Measurements from ENCODE around the gene CCL7.

Gene CCL7

DNA sequence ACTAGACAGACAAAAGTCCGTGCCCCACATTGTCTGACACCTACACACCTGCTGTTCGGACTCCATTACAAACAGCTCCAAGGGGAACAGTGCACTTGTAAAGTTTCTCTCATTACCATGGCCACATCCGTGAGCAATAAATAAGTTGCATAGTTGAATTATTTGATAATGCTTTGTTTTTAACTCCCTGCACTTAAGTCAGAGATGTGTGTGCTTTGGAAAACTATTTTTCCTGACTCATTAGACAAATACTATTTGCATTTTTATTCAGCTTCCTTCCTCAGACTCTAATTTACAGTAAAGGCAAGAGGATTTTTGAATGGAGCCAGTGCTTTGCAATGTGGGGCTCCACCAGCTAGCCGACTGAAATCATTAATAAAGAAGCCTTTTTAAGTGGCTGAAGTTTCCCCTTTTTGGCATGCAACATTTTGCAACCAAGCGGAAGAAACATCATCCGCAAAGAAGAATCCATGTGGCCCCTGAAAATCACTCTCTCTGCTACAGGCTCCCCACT, 21.5 kb upstream of the CCL7 start:
- no peak for DNase-seq

- no peak for DNase-seq
These were observed 21.0 kb upstream of the CCL7 start for GRCh38 chr17:34249061-34249460.

GRCh38 chr17:34249478-34249877, 20.5 kb upstream of the CCL7 start:
- DNase-seq = no peak

GRCh38 chr17:34251186-34251585, 18.8 kb upstream of the CCL7 start:
- DNase-seq = no peak

DNA sequence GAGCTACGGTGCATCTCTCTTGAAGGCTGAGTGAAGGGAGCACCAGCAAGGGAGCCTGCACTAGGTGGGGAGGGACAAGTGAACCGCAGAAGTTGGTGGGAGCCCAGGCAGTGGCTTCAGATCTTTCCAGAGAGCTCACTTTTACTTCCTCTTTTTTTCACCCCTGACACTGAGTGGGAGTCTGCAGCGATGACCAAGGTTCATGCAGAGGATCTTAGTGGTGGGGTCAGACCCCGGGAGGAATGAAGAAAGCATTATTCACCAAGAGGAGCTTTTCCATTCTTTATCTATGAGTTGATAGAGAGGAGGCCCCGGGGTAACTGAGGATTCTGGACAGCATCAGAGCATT, 18.0 kb upstream of the CCL7 start:
- no peak for DNase-seq

GRCh38 chr17:34252444-34253138, 17.4 kb upstream of the CCL7 start:
- peak; percentile 94 for DNase-seq

GRCh38 chr17:34253139-34253525, 16.9 kb upstream of the CCL7 start:
- no peak for DNase-seq

DNA sequence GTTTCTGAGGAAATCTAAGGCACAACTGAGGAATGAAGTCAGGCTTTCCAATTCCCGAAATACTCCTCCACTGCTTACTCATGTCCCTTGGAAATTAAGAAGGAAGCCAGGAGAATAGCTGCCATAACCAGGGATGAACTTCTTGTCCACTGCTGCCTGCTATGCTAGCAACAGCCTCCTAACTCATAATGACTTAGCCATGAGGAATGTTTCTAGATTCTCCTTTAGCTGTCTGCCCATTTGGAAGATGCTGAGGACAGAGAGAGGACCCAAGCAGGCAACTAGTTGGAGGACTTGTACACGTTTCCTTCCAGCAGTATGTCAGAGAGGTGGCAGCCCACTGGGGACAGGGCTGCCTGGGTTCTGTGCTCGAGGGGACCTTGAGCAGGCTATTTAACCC, 15.9 kb upstream of the CCL7 start:
- DNase-seq = no peak

DNA sequence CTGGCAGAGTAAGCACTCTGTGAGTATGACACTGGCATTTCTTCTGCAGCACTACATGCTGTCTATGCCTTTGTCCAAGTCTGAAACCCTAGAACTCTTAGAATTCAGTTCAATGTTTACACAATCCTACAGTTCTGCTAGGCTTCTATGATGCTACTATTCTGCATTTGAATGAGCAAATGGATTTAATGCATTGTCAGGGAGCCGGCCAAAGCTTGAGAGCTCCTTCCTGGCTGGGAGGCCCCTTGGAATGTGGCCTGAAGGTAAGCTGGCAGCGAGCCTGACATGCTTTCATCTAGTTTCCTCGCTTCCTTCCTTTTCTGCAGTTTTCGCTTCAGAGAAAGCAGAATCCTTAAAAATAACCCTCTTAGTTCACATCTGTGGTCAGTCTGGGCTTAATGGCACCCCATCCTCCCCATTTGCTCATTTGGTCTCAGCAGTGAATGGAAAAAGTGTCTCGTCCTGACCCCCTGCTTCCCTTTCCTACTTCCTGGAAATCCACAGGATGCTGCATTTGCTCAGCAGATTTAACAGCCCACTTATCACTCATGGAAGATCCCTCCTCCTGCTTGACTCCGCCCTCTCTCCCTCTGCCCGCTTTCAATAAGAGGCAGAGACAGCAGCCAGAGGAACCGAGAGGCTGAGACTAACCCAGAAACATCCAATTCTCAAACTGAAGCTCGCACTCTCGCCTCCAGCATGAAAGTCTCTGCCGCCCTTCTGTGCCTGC, 15.2 kb upstream of the CCL7 start, which contains the start of gene CCL2:
Gene CCL2, plus strand, starts transcription at position 635 of the 730 bp plus-strand sequence. Its CDS starts 65 bp downstream, at position 700.
- DNase-seq = peak; percentile 90

GRCh38 chr17:34255381-34255732, 14.7 kb upstream of the CCL7 start:
- DNase-seq = no peak

GRCh38 chr17:34255841-34256240, 14.2 kb upstream of the CCL7 start:
- no peak for DNase-seq

DNA sequence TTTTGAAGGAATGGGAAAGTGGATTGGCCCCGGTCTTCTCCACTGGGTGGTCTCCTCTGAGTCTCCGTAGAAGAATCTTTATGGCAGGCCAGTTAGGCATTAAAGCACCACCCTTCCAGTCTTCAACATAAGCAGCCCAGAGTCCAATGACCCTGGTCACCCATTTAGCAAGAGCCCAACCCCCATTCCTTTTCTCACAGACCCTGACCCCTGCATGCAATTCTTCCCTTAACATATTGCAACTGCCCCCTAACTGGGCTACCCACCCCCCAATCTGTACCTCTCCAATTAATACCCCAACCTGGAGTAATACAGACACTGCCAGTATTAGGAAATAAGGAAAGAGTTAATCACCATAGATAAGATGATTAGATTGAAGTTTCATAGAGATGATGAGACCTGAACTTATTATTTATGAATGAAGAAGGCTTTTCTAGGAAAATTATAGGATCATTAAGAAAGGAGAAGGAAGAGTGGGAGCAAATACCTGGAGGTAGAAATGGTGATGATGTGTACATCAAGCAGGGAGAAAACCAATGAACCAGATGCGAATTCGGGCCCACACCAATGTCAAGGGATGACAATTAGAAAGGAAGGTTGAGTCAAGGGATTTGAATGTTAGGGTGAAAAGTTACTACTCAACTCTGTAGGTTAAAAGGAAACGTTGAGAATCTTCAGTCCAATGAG, 12.6 kb upstream of the CCL7 start:
- DNase-seq = no peak

- DNase-seq = no peak
These were observed 12.1 kb upstream of the CCL7 start for GRCh38 chr17:34257986-34258326.

- no peak for DNase-seq
These were observed 10.9 kb upstream of the CCL7 start for GRCh38 chr17:34259146-34259545.

- no peak for DNase-seq
These were observed 9.2 kb upstream of the CCL7 start for GRCh38 chr17:34260861-34261260.

GRCh38 chr17:34261568-34262337, 8.3 kb upstream of the CCL7 start:
- no peak for DNase-seq

- no peak for DNase-seq
These were observed 4.3 kb upstream of the CCL7 start for GRCh38 chr17:34265711-34266110.

DNA sequence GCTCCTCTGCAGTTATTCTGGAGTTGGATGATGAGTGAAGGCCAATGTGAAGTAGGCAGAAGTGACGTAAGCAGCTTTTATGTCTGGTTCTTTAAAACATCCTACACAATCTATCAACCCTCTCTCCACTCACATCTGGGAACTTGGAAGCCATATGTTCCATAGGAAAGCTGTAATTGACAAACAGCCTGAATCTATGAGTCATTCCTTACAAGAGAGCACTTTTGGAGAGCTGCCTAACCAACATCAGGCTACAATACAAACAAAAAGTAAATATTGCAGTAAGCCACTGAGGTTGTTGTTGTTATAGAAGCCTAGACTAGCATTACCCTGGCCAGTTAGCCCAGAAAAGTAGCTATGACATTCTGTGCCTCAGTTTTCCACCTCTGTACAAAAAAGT, 5.9 kb downstream of the CCL7 start:
- DNase-seq = no peak

DNA sequence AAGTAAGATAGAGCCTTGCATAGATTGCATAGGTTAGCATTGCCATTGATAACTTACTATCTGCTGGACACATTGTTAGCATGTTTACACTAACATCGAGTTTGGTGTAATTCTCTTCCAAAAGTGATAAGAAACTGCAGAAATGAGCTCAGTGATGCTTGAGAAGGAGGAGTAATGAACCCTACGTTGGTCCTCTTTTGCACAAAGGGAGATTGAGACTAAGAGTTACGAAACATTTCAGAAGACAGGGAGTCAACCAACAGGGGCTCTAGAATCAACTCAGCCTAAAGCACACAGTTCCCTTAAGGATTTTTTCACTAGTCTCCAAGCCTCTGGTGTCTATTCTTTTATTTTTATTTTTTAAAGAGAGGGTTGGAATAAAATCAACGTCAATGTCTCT, 6.8 kb downstream of the CCL7 start:
- DNase-seq = no peak

DNA sequence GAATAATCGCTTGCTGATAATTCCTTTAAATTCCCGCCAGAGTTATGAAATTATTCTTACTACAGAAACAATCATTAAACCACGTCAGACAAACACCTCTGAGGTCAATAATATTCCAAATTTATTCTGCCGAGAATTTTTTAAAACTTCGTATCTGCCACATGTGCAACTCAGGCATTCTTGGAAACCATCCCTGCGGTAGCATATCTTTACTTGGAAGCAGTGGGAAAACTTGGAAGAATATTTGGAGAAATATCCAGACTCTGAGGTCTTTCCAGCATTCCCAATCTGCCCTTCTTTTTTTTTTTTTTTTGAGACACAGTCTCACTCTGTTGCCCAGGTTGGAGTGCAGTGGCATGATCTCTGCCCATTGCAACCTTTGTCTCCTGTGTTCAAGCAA, 13.6 kb downstream of the CCL7 start:
- DNase-seq = no peak

- DNase-seq = no peak
These were observed 15.3 kb downstream of the CCL7 start, which contains the start of gene CCL11 for GRCh38 chr17:34285286-34285792. Gene CCL11 (plus strand): TSS chr17:34285742. CDS start chr17:34285809, 67 bp downstream.

DNA sequence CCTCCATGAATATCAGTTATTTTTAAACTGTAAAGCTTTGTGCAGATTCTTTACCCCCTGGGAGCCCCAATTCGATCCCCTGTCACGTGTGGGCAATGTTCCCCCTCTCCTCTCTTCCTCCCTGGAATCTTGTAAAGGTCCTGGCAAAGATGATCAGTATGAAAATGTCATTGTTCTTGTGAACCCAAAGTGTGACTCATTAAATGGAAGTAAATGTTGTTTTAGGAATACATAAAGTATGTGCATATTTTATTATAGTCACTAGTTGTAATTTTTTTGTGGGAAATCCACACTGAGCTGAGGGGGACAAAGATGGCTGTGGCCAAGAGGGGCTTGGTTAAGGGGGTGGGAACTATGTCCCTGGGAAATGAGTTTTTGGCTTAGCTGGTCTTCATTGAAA, 17.9 kb downstream of the CCL7 start:
- DNase-seq = no peak

- no peak for DNase-seq
These were observed 20.6 kb downstream of the CCL7 start for GRCh38 chr17:34290586-34290985.
